SIG-M5 (cell line): ENCODE results near the gene NDUFAF7.
A peak's percentile ranks its signal among the peaks of the same experiment; 100 is the strongest.
"Not testable (repeated sequence)": the region's sequence is repeated elsewhere in the genome, so short reads cannot be mapped to it uniquely, and the experiment has no call there.

Source experiments
- DNase-seq: peaks from one replicate; lab custom pipeline; 2025; lab: John Stamatoyannopoulos, UW

NDUFAF7 gene, protein sequence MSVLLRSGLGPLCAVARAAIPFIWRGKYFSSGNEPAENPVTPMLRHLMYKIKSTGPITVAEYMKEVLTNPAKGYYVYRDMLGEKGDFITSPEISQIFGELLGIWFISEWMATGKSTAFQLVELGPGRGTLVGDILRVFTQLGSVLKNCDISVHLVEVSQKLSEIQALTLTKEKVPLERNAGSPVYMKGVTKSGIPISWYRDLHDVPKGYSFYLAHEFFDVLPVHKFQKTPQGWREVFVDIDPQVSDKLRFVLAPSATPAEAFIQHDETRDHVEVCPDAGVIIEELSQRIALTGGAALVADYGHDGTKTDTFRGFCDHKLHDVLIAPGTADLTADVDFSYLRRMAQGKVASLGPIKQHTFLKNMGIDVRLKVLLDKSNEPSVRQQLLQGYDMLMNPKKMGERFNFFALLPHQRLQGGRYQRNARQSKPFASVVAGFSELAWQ

GRCh38 chr2:37231241-37232130 lies at the start of gene NDUFAF7, which contains the start of gene CEBPZ:
TSS of gene NDUFAF7 (plus strand) at chr2:37231658. CDS start at chr2:37231706, 48 bp downstream.
TSS of gene CEBPZ (minus strand) at chr2:37231596. CDS start at chr2:37231567, 29 bp downstream.
- DNase-seq, result peak; percentile 82

DNA sequence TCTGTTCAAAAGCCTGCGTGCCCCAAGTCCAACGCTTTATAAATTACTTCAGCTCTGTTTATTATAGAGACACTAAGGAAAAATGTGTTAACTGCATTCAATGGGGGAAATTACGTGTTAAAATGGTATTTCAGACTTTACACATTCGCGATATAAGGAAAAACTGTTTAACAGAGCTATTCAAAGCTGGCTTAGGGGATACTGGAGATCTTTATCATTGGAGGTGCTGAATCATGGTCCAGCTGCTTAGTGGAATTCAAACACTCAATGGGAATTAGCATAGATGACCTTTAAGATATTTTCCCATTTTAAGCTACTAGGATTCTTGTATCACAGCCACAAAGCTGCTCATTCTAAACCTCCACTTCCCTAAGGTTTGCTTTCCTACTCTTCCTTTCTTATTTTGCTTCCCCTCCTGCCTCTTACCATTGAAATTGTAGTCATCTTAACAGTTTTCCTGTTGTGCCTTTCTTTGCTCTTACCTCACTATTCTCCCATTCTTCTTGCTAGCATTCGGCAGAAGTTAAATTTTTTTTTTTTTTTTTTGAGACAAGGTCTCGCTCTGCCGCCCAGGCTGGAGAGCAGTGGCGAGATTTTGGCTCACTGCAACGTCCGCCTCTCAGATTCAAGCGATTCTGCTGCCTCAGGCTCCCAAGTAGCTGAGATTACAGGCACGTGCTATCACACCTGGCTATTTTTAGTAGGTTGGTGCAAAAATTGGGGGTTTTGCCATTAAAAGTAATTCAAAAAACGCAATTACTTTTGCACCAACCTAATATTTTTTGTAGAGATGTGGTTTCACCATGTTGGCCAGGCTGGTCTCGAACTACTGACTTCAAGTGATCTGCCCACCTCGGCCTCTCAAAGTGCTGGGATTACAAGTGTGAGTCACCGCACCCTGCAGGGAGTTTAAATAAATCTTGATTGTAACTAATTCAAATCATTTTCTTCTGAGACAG lies 49.5 kb upstream of the NDUFAF7 start:
- no peak for DNase-seq

DNA sequence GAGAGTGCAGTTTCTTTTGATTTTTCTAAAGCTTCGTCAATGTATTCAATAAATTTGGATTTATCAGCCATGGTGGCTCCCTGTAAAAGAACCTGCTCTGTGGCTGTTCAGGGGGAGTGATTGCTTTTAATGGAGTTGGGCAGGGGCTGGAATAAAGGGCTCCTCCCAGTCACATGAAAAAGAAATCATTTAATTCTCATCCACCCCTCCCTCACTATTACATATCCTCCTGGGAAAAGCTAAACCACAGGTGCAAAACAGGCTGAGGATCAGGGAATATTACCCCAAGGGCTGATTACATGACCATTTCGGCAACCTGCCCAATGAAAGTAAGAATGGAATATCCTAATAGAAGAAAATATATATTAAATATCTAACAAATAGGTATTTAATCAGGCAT lies 42.9 kb upstream of the NDUFAF7 start, which contains the start of gene SULT6B1:
SULT6B1 (minus strand) TSS at position 101 of the 400 bp plus-strand sequence; CDS start at position 71, 30 bp downstream.
- no peak for DNase-seq

DNA sequence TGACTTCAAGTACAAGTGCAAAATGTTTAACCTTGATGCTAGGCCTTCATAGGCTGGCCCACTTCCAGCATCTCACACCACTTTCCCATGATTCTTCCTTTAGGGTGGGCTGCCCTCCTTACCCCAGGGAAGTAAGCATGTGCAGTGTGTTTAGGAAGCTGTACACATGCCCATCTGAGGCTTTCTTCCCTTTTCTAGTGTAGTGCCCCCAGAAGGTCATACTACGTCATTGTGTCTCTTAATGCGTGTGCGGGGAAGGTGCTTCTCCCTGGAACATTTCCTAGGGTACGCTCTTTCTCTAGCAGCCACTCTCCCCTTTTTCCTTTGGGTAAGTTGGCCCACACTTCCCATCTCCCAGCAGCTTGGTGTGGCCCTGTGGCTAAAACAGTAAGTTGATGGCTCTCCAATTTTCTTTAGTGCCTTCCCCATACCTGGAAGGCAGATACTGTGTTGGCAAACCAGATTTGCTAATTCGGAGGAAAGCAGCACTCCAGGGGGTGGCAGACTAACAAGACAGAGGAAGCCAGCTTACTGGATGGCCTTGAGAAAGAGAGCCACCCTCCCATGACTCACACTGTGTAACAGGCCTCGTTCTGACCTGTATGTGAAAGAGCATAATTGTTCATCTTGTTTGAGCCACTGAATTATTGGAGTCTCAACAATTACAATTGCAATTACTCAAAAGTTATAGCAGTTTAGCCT lies 41.9 kb upstream of the NDUFAF7 start:
- DNase-seq, result peak; percentile 92

DNA sequence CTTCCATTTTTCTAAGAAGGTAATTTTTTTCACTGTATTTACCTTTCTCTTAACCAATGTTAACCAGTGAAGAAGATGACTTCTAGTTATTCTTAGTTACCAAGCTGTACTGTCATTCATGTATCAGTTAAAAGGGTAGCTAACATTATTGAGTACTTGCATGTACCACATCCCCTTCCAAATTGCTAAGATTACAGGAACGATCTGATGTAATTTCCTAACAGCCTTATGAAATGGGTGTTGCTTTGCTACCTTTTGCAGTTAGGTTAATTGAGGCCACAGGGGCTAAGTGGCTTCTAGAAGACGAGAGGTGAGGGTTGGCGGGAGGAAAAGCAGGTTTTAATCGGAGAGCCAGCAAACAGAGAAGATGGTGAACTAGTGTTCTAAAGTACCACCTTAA lies 41.2 kb upstream of the NDUFAF7 start:
- DNase-seq, result peak; percentile 71

DNA sequence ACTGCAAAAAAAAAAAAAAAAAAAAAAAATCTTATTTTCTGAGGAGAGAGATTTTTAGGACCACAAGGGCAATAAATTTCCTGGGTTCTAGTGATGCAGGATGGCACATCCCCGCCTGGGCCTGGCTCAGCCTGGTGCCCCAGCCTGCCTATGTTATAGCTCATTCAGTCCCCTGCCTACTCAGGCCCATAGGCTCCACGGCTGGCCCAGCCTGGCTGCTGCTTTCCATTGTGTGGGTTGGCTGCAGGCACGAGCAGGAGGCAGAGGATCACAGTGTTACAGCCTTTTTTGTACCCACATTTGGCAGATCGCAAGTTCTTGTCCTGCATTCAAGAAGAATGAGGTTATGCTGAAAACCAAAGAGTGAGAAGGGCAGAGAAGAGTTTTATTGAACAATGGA lies 40.2 kb upstream of the NDUFAF7 start:
- DNase-seq, result no peak

GRCh38 chr2:37191747-37192146 lies 39.7 kb upstream of the NDUFAF7 start:
- DNase-seq, result no peak

DNA sequence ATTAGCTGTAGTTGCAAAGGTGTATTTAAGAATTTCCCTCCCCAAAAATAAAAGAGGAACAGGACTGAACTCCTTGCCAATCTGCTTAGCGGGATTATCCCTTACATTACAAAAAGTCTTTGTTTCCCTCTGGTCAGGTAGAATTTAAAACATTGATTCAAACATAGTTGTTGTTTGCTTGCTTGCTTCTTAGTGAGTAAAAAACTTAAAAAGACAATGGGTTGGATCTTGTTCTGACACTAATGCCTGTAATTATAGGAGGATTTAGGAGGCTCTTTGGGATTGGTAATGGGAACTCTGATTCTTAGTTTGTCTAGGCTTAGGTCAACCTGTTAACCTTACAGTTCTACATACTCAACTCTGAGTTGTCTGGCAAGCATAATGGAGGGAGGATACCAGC lies 38.9 kb upstream of the NDUFAF7 start:
- no peak for DNase-seq

GRCh38 chr2:37195862-37196319 lies 35.6 kb upstream of the NDUFAF7 start:
- not testable (repeated sequence) for DNase-seq

GRCh38 chr2:37196320-37197195 lies 34.9 kb upstream of the NDUFAF7 start, which contains the start of gene CEBPZOS:
TSS of gene CEBPZOS (plus strand) at chr2:37196496. CDS start at chr2:37199705, 3,209 bp downstream.
- peak; percentile 10 for DNase-seq

- DNase-seq, result no peak
Measured at GRCh38 chr2:37198681-37199065, 32.8 kb upstream of the NDUFAF7 start.

- no peak for DNase-seq
Measured at GRCh38 chr2:37201208-37201607, 30.2 kb upstream of the NDUFAF7 start.

GRCh38 chr2:37201766-37202165 lies 29.7 kb upstream of the NDUFAF7 start:
- DNase-seq, result peak; percentile 17

DNA sequence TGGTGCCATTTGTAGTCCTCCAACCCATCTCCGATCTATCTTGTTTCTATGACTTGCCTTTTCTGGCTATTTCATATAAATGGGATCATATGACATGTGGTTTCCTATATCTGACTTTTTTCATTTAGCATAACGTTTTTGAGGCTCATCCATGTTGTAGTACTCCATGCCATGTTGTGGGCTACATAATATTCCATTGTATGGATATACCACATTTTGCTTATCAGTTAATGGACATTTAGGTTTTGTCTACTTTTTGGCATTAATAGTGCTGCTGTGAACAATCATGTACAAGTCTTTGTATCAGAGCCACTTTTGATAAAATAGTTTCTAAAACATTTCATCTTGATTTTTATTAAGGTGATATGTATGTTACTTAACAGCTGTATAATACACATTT lies 27.8 kb upstream of the NDUFAF7 start:
- DNase-seq, result no peak

GRCh38 chr2:37205071-37205661 lies 26.3 kb upstream of the NDUFAF7 start:
- not testable (repeated sequence) for DNase-seq

DNA sequence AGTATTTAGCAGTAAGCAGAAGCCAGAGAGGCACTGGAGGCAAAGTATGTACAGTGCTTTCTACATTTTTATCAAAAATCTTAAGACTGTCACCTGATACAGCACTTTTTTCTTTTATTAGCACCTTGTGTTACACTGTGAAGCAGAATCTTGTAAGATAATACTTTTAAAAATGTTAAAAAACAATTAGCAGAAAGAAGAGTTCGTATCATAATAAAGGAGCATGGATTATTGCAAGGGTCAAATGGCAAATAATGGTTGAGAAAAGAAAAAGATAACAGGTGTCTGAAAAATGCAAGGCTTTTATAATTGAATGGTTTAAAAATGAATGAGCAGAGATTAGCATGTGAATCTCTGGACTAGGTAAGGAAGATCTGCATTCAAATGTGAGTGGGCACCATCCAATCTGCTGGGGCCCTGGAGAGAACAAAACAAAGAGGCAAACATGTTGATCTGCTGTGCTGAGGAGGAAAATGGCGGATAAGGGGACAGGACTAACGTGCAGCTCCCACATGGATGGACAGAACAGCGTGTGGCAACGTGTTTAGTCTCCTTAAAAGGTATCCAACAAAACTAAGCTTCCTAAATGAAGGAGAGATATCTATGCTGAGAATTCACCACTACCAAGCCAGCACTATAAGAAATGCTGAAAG lies 25.6 kb upstream of the NDUFAF7 start:
- DNase-seq, result no peak

- DNase-seq, result not testable (repeated sequence)
Measured at GRCh38 chr2:37206760-37207159, 24.7 kb upstream of the NDUFAF7 start.

GRCh38 chr2:37211212-37211611 lies 20.2 kb upstream of the NDUFAF7 start:
- DNase-seq, result no peak

GRCh38 chr2:37211939-37212338 lies 19.5 kb upstream of the NDUFAF7 start:
- DNase-seq, result no peak
